ENCODE measurements around the gene MCUB.
A peak's percentile ranks its signal among the peaks of the same experiment; 100 is the strongest.

The MCUB gene

DNA sequence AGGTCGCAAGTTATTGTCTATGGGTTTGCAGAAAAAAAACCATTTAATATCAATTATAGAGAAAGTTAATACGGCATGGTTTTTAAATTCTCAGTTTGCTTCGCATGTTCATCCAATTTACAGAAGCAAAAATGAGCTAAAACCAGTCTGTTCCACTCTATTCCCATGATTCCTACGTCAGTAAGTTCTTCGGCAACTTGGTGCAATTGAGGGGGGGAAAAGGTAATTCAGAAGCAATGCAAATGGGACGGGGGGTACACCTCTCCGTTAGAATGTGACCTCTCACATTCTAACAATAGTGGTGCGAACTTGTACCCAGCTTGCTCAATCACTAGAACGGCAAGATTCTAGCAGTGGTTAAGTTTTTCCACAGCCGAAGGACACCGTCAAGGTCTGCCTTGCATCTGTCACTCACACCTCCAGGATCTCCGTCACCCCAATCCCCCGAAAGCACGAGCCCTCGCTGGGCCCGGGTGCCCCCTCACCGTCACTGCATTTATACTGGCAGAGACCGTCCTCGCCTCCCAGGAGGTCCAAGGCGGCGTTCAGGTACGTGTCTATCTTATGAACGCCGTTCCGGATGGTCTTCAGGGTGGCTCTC lies 169.2 kb downstream of the MCUB start:
- TF ChIP-seq EZH2phosphoT487 (IDR thresholded peaks at IDR 0.05; ENCODE audit: low read length): no peak
- TF ChIP-seq, protein P1, sequence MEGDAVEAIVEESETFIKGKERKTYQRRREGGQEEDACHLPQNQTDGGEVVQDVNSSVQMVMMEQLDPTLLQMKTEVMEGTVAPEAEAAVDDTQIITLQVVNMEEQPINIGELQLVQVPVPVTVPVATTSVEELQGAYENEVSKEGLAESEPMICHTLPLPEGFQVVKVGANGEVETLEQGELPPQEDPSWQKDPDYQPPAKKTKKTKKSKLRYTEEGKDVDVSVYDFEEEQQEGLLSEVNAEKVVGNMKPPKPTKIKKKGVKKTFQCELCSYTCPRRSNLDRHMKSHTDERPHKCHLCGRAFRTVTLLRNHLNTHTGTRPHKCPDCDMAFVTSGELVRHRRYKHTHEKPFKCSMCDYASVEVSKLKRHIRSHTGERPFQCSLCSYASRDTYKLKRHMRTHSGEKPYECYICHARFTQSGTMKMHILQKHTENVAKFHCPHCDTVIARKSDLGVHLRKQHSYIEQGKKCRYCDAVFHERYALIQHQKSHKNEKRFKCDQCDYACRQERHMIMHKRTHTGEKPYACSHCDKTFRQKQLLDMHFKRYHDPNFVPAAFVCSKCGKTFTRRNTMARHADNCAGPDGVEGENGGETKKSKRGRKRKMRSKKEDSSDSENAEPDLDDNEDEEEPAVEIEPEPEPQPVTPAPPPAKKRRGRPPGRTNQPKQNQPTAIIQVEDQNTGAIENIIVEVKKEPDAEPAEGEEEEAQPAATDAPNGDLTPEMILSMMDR (IDR thresholded peaks at IDR 0.05; ENCODE audit: low read length): no peak
- TF ChIP-seq EZH2 (optimal IDR thresholded peaks at IDR 0.05; ENCODE audit: low read depth, low read length): no peak
- no peaks in the 10 kb centered on the region for H3K9me2 ChIP-seq (replicated peaks; ENCODE audit: insufficient read depth, low read length)
- peak overlapping the region; percentile 57; the same call in 1 of the 2 replicates for H3K27ac ChIP-seq (ENCODE audit: low read length)
- peak overlapping the region; percentile 76 for H3K4me3 ChIP-seq (ENCODE audit: low read length)
- no peaks in the 10 kb centered on the region for H3K27me3 ChIP-seq (replicated peaks; ENCODE audit: insufficient read depth, low read length)
- H3K9ac ChIP-seq (ENCODE audit: low read length): peak overlapping the region; percentile 79
- peak overlapping the region; percentile 87 for H3K4me2 ChIP-seq (ENCODE audit: low read depth, low read length)
- DNase-seq: no peak
- no peaks in the 10 kb centered on the region for H3K36me3 ChIP-seq (replicated peaks; ENCODE audit: insufficient read depth, low read length)
- H3K79me2 ChIP-seq (ENCODE audit: low read length): peaks cover 48% of the 10 kb centered on the region
- H4K20me1 ChIP-seq (ENCODE audit: insufficient read depth, low read length): no peaks in the 10 kb centered on the region
- no peaks in the 10 kb centered on the region for H3F3A ChIP-seq (ENCODE audit: insufficient read depth, low read length)
- H3K9me3 ChIP-seq (replicated peaks; ENCODE audit: insufficient read depth, low read length): no peaks in the 10 kb centered on the region
- H3K4me1 ChIP-seq (ENCODE audit: low read length): peaks cover 10% of the 10 kb centered on the region; the same call in 1 of the 2 replicates
- H2AFZ ChIP-seq (ENCODE audit: low read length): peak overlapping the region; percentile 73

- Histone ChIP-seq H3K4me2 (ENCODE audit: low read depth, low read length) (peak within 1 kb of the TSS; percentile 87), H3K27ac (ENCODE audit: low read length) (peak within 1 kb of the TSS; percentile 57; the same call in 1 of the 2 replicates), H3K9me2 (replicated peaks; ENCODE audit: insufficient read depth, low read length) (no peaks in the 10 kb centered on the region), H3K79me2 (ENCODE audit: low read length) (peaks cover 41% of the 10 kb centered on the region), H3K4me1 (ENCODE audit: low read length) (peaks cover 10% of the 10 kb centered on the region; the same call in 1 of the 2 replicates), H3K9me3 (replicated peaks; ENCODE audit: insufficient read depth, low read length) (no peaks in the 10 kb centered on the region), H2AFZ (ENCODE audit: low read length) (peak within 1 kb of the TSS; percentile 97), H3K27me3 (replicated peaks; ENCODE audit: insufficient read depth, low read length) (no peaks in the 10 kb centered on the region), H3K4me3 (ENCODE audit: low read length) (peak within 1 kb of the TSS; percentile 78), H4K20me1 (ENCODE audit: insufficient read depth, low read length) (no peaks in the 10 kb centered on the region), H3F3A (ENCODE audit: insufficient read depth, low read length) (no peaks in the 10 kb centered on the region), H3K36me3 (replicated peaks; ENCODE audit: insufficient read depth, low read length) (no peaks in the 10 kb centered on the region), H3K9ac (ENCODE audit: low read length) (peak within 1 kb of the TSS; percentile 79)
- no peak for TF ChIP-seq EZH2 (optimal IDR thresholded peaks at IDR 0.05; ENCODE audit: low read depth, low read length)
- TF ChIP-seq, protein P1 (IDR thresholded peaks at IDR 0.05; ENCODE audit: low read length): no peak
- no peak for TF ChIP-seq EZH2phosphoT487 (IDR thresholded peaks at IDR 0.05; ENCODE audit: low read length)
- peak; percentile 88 for DNase-seq
These were observed 169.9 kb downstream of the MCUB start, which contains the start of gene PLA2G12A for GRCh38 chr4:109729718-109730618. PLA2G12A (minus strand) TSS chr4:109730070; CDS start chr4:109729809, 261 bp downstream.

DNA sequence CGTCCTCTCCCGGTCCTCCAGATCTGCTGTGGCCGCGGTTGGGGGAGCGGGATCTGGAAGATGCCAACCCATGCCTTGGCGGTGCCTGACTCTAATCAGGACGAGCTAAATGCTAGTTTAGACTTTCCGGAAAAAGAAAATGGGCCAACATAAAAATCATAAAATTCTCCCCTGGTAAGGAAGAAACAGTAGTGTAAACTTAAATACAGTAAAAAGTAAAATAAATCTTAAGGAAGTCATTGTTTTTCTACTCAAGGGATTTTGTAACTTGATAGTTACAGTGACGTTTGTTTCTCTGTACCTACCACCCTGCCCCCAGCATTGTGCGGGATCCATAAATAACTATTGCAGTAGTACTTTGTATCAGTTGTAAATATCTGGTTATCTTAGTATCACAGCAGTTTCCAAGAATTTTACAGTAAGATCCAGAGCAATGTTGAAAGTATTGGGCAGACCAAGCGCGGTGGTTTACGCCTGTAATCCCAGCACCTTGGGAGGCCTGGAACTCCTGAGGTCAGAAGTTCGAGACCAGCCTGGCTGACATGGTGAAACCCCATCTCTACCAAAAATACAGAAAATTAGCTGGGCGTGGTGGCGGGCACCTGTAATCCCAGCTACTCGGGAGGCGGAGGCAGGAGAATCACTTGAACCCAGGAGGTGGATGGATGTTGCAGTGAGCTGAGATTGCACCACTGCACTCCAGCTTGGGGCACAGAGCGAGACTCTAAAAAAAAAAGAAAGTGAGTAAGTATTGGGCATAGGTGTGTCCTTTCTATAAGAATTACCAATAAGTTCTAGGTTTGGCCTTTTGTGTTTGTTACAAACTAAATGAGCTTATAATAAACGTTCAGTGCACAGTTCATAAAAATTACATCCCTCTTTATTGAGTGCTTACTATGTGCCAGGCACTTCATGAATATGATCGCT lies 170.8 kb downstream of the MCUB start:
- DNase-seq: no peak
- no peaks in the 10 kb centered on the region for H4K20me1 ChIP-seq (ENCODE audit: insufficient read depth, low read length)
- H2AFZ ChIP-seq (ENCODE audit: low read length): peak overlapping the region; percentile 97
- H3K4me3 ChIP-seq (ENCODE audit: low read length): peak overlapping the region; percentile 78
- no peaks in the 10 kb centered on the region for H3K9me2 ChIP-seq (replicated peaks; ENCODE audit: insufficient read depth, low read length)
- H3K4me2 ChIP-seq (ENCODE audit: low read depth, low read length): peak overlapping the region; percentile 80
- no peaks in the 10 kb centered on the region for H3K36me3 ChIP-seq (replicated peaks; ENCODE audit: insufficient read depth, low read length)
- H3K27me3 ChIP-seq (replicated peaks; ENCODE audit: insufficient read depth, low read length): no peaks in the 10 kb centered on the region
- H3K79me2 ChIP-seq (ENCODE audit: low read length): peaks cover 34% of the 10 kb centered on the region
- H3K27ac ChIP-seq (ENCODE audit: low read length): no peak overlapping the region
- peaks cover 10% of the 10 kb centered on the region; the same call in 1 of the 2 replicates for H3K4me1 ChIP-seq (ENCODE audit: low read length)
- H3K9ac ChIP-seq (ENCODE audit: low read length): peak overlapping the region; percentile 60
- TF ChIP-seq, protein P1 (IDR thresholded peaks at IDR 0.05; ENCODE audit: low read length): no peak
- TF ChIP-seq EZH2 (optimal IDR thresholded peaks at IDR 0.05; ENCODE audit: low read depth, low read length) (no peak), EZH2phosphoT487 (IDR thresholded peaks at IDR 0.05; ENCODE audit: low read length) (no peak)
- H3K9me3 ChIP-seq (replicated peaks; ENCODE audit: insufficient read depth, low read length): no peaks in the 10 kb centered on the region
- no peaks in the 10 kb centered on the region for H3F3A ChIP-seq (ENCODE audit: insufficient read depth, low read length)
